GM18907 (cell line): ENCODE data around the gene TOX2.

Experiments used
- ATAC-seq: cut with Tn5 transposase; IDR thresholded peaks from one replicate; pipeline ENCODE4 v1.9.1; 2021; ENCODE audit warnings: mild to moderate bottlenecking, moderate library complexity; ENCODE audit not compliant: unreplicated experiment

TOX2 gene

DNA sequence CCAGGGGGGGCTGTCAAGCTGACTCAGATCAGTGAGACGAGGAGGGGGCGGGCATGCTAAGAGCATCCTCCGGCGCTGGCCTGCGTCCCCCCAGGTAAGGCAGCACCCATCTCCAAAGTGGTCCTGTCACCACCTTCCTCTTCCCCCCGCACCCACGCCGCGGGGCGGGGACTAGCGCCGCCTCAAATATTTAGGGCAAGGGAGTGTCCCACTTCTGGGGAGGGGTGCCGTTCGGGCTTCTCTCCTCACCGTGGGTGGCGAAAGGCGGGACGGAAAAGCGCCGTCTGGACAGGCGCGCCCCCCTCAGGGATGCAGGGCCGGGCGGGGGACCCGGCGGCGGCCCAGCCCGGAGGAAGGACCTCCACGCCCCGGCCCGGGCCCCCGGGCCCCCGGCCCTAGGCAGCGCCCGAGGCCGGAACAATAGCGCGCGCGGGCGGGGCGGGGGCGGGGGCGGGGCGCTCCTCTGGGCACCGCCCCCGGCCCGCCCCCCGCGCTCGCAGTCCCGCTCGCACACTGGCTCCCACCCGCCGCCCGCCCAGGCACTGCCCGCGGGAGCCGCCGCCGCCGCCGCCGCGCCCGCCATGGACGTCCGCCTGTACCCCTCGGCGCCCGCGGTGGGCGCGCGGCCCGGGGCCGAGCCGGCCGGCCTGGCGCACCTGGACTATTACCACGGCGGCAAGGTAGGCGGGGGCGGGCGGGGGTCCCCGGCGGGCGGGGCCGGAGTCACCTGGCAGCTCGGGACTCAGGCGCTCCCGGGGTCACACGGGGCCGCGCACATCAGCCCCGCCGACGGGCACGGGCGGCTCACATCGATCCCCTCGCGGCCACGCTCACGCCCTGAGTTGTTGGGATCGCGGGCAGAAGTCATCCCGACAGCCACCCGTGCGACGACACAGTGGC is at the start of gene TOX2:
Gene TOX2, plus strand, starts transcription at position 542 of the 900 bp plus-strand sequence. Its CDS starts 40 bp downstream, at position 582.
- ATAC-seq = peak; percentile 45

GRCh38 chr20:43868091-43868490 is 46.6 kb upstream of the TOX2 start:
- no peak for ATAC-seq

GRCh38 chr20:43870484-43870883 is 44.2 kb upstream of the TOX2 start:
- no peak for ATAC-seq

DNA sequence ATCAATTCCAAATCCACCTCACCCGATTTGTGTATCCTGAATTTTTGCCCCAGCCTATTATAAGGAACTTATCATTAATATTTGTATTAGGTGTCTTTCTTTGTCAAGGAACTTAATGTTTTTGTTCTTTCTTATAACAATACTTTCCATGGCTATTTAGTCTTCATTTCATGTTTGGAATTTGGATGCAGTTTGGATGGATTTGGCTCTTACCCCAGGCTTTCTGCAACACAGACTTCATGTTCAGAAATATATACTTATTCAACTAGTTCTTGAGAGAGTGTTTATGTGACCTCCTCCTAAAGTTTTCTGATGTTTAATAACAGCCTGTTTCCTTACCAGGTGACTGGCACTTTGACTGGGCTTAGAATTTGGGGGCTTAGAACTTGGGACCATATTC is 35.9 kb upstream of the TOX2 start:
- no peak for ATAC-seq

GRCh38 chr20:43893930-43894329 is 20.7 kb upstream of the TOX2 start:
- no peak for ATAC-seq

GRCh38 chr20:43894491-43894890 is 20.2 kb upstream of the TOX2 start:
- no peak for ATAC-seq

- no peak for ATAC-seq
Measured at GRCh38 chr20:43895235-43895634, 19.4 kb upstream of the TOX2 start.

GRCh38 chr20:43899274-43900120 is 15.2 kb upstream of the TOX2 start:
- no peak for ATAC-seq

- no peak for ATAC-seq
Measured at GRCh38 chr20:43900121-43900466, 14.6 kb upstream of the TOX2 start.

DNA sequence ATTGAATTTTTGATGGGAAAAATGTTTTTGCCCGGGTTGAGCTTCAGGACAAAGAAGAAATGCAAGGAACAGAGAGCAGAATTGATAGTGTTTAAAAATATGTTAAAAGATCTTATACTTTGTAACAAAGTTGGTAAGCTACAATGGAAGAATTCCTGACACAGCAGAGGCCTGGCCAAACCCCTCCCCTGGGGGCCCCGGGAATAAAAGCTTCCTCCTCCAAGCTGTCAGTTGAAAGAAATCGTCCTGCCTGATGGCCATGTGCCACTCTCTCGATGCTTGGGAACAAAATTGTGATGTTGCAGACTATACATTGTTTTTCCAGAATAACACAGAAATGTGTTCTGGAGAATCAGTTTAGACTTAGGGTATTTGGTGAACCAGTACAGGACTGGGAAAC is 14.2 kb upstream of the TOX2 start:
- no peak for ATAC-seq

- ATAC-seq = no peak
Measured at GRCh38 chr20:43901296-43901695, 13.4 kb upstream of the TOX2 start.

DNA sequence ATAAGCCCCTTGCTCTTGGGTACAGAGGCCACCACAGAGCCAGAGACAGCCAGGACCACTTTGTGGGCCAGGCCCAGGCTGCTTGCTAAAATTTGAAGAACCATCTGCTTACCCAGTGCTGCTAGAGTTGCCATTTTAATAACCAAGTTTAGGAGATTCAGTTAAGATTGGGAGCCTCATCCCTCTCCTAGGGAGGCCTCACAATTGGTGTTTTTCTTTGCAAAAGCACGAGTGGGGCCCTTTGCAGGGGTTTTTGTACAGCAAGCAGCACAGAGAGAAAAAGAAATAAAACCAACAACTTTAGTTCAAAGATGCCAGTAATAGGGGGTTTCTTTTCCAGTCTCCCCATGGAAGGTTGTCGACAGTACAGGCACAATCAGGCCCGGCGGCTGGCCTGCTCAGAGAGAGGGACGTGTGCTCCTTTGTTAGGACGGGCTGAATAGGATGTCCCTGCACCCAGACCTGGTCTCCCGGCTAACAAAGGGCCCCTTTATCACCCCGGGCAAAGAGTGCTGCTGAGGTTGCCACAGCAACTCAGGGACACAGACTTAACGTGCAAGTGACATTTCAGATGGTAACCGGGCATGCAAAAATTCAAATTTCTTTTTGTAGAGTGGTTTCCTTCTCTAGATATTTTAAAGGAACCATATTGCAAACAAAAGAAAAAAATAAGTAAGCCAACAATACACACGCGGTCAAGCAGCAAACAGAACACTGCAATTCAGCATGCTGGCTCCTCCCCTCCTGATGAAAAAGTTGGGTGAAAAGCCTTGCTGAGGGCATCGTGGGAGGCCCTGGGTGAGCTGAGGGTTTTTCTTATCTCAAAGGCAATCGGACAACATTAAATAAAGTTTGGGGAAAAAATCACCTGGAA is 10.5 kb upstream of the TOX2 start:
- ATAC-seq = no peak

- no peak for ATAC-seq
Measured at GRCh38 chr20:43904827-43905177, 9.8 kb upstream of the TOX2 start.

- ATAC-seq = no peak
Measured at GRCh38 chr20:43906505-43907034, 8.1 kb upstream of the TOX2 start.

GRCh38 chr20:43909211-43909610 is 5.4 kb upstream of the TOX2 start:
- no peak for ATAC-seq

DNA sequence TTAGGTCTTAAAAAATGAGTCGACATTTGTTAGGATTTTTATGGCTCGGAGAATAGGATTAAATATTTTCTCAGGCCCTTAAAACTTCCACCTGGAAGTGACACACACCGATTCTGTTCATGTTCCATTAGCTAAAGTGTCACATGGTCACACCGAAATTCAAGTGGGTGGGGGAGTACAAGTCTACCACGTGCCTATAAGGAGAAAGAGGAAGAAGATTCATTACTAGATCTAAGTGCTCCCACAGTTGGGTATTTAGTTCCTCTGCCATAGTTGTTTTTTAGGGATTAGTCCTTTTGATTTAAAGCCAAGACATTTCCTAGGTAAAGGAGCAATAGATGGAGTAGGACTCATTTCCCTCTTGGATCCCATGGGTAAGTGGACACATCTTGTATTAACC is 4.9 kb upstream of the TOX2 start:
- no peak for ATAC-seq

DNA sequence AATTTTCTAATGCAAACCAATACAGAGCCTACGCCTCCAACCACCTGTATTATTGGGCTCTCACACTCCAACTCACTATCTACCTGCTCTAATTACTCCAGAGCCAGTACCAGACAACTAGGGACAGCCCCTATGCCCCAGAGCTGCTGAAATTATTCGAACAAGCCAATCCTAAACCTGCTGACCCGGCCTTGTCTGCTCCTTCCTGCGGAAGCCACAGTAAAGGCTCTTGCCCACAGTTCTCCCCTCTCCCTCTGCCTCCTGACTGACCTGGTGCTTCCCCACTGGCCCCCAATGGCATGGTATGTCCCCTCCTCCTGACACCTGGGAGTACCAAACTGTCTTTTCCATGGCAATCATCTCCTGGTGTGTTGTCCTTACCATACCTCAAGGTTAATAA is 4.1 kb upstream of the TOX2 start:
- ATAC-seq = no peak

DNA sequence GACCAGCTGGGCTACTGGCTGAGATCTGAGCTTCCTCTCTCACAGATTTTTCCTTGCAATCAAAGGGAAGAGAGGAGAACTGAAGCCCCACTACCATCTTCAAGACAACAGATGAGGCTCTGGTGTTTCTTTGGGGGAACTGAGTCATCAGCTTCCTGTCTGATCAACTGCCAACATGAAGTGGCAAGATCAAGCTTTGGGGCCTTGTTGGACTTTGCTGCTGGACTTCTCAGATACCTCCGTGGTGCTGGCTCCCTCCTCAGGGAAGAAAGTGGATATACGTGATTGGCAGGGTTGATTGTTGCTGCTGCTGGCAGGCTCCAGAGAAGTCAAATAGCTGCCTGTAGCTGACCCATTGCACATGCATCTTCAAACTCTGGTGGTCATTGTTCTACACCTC is 3.6 kb upstream of the TOX2 start:
- no peak for ATAC-seq

DNA sequence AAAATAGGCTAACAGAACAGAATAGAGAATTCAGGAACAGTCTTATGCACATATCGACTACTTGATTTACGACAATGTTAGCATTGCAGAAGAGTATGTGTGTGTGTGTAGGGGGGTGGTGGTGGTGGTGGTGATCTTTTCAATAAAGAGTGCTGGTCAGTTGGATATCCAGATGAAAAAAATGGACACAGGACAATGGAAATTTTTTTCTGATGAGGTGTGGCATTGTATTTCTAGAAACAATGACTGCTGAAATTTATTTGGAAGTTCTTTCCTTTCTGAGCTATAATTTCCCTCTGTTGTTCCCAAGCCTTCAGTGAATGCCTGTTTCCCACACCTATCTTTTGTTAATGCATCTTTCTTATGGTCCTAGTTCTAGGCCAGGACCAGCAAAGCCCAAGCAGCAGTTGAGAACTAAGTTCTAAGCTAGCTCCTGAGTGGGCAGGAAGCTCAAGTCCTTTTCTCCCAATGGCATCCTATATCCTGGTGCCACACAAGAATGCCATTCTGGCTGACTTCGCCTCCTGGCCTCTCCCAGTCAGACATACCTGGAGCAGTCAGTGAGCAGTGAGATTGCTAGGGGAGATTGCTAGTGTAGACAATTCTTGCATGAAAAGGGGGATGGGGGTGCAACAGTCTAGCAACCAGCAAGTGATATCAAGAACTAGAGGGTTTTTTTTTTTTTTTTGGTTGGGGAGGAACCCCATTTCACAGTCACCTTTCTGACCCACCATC is 1.2 kb upstream of the TOX2 start:
- no peak for ATAC-seq
